Skeletal muscle tissue (tissue), 4 donors: Measurements from ENCODE around the gene LZTS2. TPM values are rescaled to one million over a fixed set of nuclear protein-coding genes. Genes with fewer than 3 reads are reported as not detected.

Source experiments
- H3K27ac ChIP-seq: one replicate; pipeline ENCODE4 v1.7.0; 2013; ENCODE audit warnings: mild to moderate bottlenecking, low read depth, low read length, inconsistent platforms
- H3K27me3 ChIP-seq, 3 donors: one replicate each; pipeline ENCODE4 v1.7.0; 2013; ENCODE audit warnings: low read length in 3 of 3; ENCODE audit not compliant: control insufficient read depth in 3 of 3, insufficient read depth in 3 of 3
- H3K36me3 ChIP-seq, 3 donors: one replicate each; pipeline ENCODE4 v1.7.0; 2013; ENCODE audit warnings: low read length in 3 of 3; ENCODE audit not compliant: control insufficient read depth in 3 of 3, insufficient read depth in 3 of 3
- H3K4me1 ChIP-seq, 3 donors: one replicate each; pipeline ENCODE4 v1.7.0; 2013; ENCODE audit warnings: low read length in 3 of 3, mild to moderate bottlenecking in 3 of 3; ENCODE audit not compliant: control insufficient read depth in 3 of 3, insufficient read depth in 3 of 3
- H3K4me3 ChIP-seq, 3 donors: one replicate each; pipeline ENCODE4 v1.7.0; 2013; ENCODE audit warnings: low read length in 3 of 3
- H3K9ac ChIP-seq, 3 donors: one replicate each; pipeline ENCODE4 v1.7.0; 2013; ENCODE audit warnings: low read length in 3 of 3, mild to moderate bottlenecking in 3 of 3, moderate library complexity in 2 of 3, low read depth in 1 of 3
- H3K9me3 ChIP-seq, 3 donors: one replicate each; pipeline ENCODE4 v1.7.0; 2013; ENCODE audit warnings: low read length in 3 of 3; ENCODE audit not compliant: control insufficient read depth in 3 of 3
- total RNA-seq: library from RNA; depleted of rRNA; stranded (reverse); fragments of >200 nt; gene quantifications from one replicate; pipeline ENCODE4 v1.2.3, GENCODE V29; 2014
- donor health status: Osteomylitis.

The LZTS2 gene
- total RNA-seq, 1 donor from 2014 or later, result 37.6 TPM

DNA sequence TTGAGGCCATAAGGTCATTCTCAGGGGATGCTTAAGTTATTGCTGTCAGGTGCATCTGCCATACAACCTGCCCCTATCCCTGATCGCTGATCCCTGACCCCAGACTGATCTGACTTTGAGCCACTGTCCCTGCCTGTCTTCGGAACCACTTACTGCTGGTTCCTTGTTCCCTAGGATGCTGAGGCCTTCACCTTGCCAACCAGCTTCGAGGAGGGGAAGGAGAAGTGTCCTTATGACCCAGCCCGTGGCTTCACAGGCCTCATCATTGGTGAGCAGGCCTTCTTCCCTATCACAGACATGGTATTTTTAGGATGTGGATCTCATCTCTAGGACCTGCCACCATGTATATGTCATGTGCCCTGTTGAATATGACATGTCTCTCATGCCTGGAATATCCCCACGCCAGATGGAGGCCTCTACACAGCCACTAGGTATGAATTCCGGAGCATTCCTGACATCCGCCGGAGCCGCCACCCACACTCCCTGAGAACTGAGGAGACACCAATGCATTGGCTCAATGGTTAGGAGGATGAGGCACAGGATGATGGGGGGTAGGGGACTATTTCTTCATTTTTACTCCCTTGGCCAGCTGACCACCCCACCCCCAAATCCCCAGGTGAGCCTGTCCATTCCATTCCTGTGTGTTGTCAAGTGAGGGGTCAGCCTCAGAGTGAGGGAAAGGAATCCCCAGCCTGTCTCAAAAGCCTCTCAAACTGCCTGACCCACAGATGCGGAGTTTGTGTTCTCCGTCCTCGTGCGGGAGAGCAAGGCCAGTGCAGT, 21.3 kb upstream of the LZTS2 start:
- Histone ChIP-seq H3K27ac (no peak overlapping the region), H3K27me3 (no peaks in the 10 kb centered on the region), H3K4me1 (peaks cover 0 to 4% (median 2%) of the 10 kb centered on the region in 3 donors), H3K9me3 (no peaks in the 10 kb centered on the region), H3K36me3 (peaks cover 25 to 56% (median 44%) of the 10 kb centered on the region in 3 donors), H3K9ac (no peak overlapping the region), H3K4me3 (no peak overlapping the region)

DNA sequence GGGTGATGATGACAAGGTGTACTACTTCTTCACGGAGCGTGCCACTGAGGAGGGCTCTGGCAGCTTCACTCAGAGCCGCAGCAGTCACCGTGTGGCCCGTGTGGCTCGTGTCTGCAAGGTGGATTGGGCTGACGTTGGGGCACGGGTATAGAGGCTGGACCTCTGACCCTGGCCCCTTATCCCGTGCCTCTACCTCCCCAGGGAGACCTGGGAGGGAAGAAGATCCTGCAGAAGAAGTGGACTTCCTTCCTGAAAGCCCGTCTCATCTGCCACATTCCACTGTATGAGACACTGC, 20.8 kb upstream of the LZTS2 start:
- H3K9ac ChIP-seq, result no peak overlapping the region
- no peaks in the 10 kb centered on the region for H3K27me3 ChIP-seq
- H3K36me3 ChIP-seq, result peaks cover 27 to 60% (median 46%) of the 10 kb centered on the region in 3 donors
- H3K27ac ChIP-seq, result no peak overlapping the region
- peaks cover 0 to 4% (median 2%) of the 10 kb centered on the region in 3 donors for H3K4me1 ChIP-seq
- no peak overlapping the region for H3K4me3 ChIP-seq
- H3K9me3 ChIP-seq, result no peaks in the 10 kb centered on the region

DNA sequence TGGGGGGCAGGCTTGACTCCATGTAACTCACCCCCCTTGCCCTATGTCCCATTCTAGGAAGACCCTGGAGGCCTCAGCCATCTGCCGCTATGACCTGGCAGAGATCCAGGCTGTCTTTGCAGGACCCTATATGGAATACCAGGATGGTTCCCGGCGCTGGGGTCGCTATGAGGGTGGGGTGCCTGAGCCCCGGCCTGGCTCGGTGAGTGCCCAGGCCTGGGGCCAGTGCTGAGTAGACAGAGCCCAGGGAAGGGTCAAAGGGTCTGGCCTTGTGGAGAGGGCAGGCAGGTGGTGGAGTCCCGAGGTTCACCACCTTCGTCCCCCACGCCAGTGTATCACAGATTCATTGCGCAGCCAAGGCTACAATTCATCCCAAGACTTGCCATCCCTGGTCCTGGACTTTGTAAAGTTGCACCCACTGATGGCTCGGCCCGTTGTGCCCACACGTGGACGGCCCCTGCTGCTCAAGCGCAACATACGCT, 19.8 kb upstream of the LZTS2 start:
- no peak overlapping the region for H3K9ac ChIP-seq
- H3K9me3 ChIP-seq, result no peaks in the 10 kb centered on the region
- peaks cover 0 to 4% (median 2%) of the 10 kb centered on the region in 3 donors for H3K4me1 ChIP-seq
- H3K27me3 ChIP-seq, result no peaks in the 10 kb centered on the region
- H3K4me3 ChIP-seq, result no peak overlapping the region
- no peak overlapping the region for H3K27ac ChIP-seq
- peaks cover 30 to 65% (median 56%) of the 10 kb centered on the region in 3 donors for H3K36me3 ChIP-seq

DNA sequence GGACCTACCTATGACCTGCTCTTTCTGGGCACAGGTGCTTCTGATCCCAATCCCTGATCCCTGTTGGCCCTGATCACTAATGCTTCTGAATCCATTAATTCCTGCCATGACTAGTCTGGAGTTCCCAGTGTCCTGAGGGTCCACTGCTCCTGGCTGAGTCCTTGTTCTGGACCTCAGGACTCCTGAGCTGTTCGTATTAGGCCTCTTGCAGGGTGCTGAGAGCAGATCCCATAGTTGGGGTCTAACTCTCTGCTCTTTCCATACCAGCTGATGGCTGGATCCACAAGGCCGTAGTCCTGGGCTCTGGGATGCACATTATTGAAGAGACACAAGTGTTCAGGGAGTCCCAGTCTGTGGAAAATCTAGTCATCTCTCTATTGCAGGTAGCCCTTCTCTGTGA, 19.3 kb upstream of the LZTS2 start:
- Histone ChIP-seq H3K27me3 (no peaks in the 10 kb centered on the region), H3K36me3 (peaks cover 33 to 69% (median 60%) of the 10 kb centered on the region in 3 donors), H3K9ac (no peak overlapping the region), H3K27ac (no peak overlapping the region), H3K4me3 (no peak overlapping the region), H3K4me1 (peaks cover 0 to 7% (median 2%) of the 10 kb centered on the region in 3 donors), H3K9me3 (no peaks in the 10 kb centered on the region)

DNA sequence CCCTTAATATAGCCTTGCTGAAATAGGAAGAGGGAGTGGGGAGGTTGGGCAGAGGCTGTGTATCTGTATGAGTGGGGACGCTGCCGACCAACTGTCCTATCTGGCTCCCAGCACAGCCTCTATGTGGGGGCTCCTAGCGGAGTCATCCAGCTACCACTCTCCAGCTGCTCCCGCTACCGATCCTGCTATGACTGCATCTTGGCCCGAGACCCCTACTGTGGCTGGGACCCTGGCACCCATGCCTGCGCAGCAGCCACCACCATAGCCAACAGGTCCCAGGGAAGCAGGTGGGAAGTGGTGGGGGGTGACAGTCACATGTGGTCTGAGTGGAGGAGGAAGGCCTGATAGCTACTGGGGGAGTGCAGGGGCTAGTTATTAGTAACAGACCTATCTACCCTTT, 18.9 kb upstream of the LZTS2 start:
- Histone ChIP-seq H3K9ac (no peak overlapping the region), H3K4me1 (peaks cover 0 to 11% (median 2%) of the 10 kb centered on the region in 3 donors), H3K4me3 (no peak overlapping the region), H3K27me3 (no peaks in the 10 kb centered on the region), H3K27ac (no peak overlapping the region), H3K36me3 (peaks cover 33 to 71% (median 64%) of the 10 kb centered on the region in 3 donors), H3K9me3 (no peaks in the 10 kb centered on the region)

DNA sequence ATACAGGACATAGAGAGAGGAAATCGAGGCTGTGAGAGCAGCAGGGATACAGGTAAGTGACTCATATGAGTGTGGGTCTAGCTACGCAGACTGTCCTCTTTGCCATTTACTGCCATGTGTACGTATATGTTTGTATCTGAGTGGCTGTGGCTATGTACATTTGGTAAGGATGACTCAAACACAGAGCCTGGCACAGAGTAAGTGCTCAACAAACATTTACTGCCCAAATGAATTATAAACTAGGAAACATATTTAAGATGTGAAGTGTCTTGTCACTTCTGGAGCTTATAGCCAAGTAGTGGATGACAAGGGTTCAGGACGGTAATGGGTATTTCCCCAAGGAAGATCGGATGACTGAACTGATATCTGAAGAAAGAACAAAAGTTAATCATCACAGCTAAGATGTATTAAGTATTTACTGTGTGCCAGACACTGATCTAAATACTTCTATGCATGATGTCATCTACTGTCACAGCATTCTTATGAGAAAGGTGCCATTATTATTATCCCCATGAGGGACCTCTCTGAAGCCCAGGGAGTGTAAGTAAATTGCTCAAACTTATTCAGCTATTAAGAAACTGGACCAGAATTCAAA, 18.3 kb upstream of the LZTS2 start:
- Histone ChIP-seq H3K9me3 (no peaks in the 10 kb centered on the region), H3K9ac (no peak overlapping the region), H3K36me3 (peaks cover 39 to 71% (median 69%) of the 10 kb centered on the region in 3 donors), H3K4me1 (peaks cover 4 to 17% (median 4%) of the 10 kb centered on the region in 3 donors), H3K27me3 (no peaks in the 10 kb centered on the region), H3K27ac (no peak overlapping the region), H3K4me3 (no peak overlapping the region)

DNA sequence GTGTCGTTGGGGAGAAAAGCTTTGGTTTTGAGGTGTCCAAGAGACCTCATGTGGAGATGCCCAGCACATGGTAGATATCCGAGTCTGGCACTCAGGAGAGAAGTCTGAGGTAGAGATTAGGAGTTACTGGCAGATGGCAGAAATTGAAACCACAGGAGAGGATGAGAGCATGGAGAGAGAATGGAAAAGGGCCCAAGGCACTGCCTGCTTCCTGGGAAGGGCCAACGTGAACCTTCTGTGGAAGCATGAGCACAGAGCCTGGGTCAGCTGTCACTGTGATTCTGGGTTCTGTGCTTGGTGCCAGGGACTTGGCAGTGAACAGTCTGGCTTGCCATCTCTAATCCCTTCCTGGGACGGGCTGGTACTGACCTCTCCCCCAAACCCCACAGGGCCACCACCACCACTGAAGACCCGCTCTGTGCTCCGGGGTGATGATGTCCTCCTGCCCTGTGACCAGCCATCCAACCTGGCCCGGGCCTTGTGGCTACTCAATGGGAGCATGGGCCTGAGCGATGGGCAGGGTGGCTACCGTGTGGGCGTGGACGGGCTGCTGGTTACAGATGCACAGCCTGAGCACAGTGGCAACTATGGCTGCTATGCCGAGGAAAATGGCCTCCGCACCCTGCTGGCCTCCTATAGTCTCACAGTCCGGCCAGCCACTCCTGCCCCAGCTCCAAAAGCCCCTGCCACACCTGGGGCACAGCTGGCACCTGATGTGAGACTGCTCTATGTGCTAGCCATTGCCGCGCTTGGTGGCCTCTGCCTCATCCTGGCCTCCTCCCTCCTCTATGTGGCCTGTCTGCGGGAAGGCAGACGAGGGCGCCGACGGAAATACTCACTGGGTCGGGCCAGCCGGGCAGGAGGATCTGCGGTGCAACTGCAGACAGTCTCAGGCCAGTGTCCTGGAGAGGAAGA, 16.4 kb upstream of the LZTS2 start:
- Histone ChIP-seq H3K9ac (peak overlapping the region in 1 of 3 donors; percentile 33), H3K27me3 (no peaks in the 10 kb centered on the region), H3K27ac (no peak overlapping the region), H3K4me3 (no peak overlapping the region), H3K36me3 (peaks cover 41 to 64% (median 57%) of the 10 kb centered on the region in 3 donors), H3K4me1 (peaks cover 18 to 36% (median 19%) of the 10 kb centered on the region in 3 donors), H3K9me3 (no peaks in the 10 kb centered on the region)

DNA sequence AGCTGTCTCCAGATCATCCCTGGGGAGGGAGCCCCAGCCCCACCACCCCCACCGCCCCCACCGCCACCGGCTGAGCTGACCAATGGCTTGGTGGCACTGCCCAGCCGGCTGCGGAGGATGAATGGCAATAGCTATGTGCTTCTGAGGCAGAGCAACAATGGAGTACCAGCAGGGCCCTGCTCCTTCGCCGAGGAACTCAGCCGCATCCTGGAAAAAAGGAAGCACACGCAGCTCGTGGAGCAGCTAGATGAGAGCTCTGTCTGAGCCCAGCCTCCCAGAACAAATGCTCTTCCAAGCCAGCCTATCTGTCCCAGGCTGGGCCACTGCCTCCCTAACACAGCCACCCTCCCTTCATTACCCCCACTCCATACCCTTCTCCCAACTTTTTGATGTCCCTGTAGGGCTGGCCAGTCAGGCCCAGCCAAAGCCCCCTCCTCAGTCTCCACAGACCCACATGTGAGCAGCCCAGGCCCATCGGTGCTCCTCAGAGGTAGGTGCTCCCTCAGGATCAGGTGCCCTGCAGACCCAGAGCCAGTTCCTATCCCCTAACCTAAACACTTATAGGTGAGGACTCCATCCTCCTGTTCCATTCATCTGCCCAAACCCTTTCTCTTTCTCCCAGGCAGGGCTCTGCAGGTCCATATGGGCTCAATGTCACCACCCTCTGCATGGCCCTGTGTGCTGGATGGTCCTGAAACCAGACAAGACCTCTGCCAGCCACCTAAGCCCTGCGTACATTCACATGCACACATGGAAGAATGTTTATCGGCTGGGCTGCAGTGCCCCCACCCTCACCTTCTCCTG, 15.5 kb upstream of the LZTS2 start:
- Histone ChIP-seq H3K9ac (no peak overlapping the region), H3K27me3 (no peaks in the 10 kb centered on the region), H3K9me3 (no peaks in the 10 kb centered on the region), H3K4me3 (no peak overlapping the region), H3K4me1 (peaks cover 24 to 45% (median 28%) of the 10 kb centered on the region in 3 donors), H3K36me3 (peaks cover 40 to 55% (median 51%) of the 10 kb centered on the region in 3 donors), H3K27ac (no peak overlapping the region)

DNA sequence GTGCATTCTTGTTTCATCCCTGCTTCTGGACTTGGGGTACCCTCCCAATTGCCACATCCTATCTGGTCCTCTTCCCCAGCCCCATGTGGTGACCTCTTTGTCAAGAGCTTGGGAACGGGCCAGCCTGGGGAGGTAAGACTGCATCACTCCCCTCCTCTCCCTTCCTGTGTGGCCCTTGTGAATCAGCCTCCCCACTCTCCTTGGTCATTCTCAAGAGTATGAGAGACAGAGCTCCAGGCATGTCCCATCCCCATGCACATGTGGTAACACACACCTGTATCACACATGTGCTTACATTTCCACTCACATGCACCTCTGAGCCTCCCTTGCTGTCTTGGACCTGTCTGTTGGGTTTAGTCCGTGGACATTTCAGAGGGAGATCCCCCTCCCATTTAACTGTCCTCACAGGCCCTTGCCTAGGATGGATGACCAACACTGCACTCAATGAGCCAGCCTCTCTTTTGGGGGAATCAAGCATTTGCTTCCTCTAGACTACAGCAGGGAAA, 14.9 kb upstream of the LZTS2 start:
- Histone ChIP-seq H3K4me3 (no peak overlapping the region), H3K27me3 (no peaks in the 10 kb centered on the region), H3K9ac (no peak overlapping the region), H3K9me3 (no peaks in the 10 kb centered on the region), H3K36me3 (peaks cover 45 to 55% (median 54%) of the 10 kb centered on the region in 3 donors), H3K27ac (no peak overlapping the region), H3K4me1 (peaks cover 24 to 52% (median 33%) of the 10 kb centered on the region in 3 donors)
